Measurements from ENCODE around the gene SEZ6L2.
"Not testable (repeated sequence)": the region's sequence is repeated elsewhere in the genome, so short reads cannot be mapped to it uniquely, and the experiment has no call there.

The SEZ6L2 gene

GRCh38 chr16:29922986-29923501 lies 23.7 kb upstream of the SEZ6L2 start:
- Histone ChIP-seq H3K9me3 (ENCODE audit: control insufficient read depth, insufficient read depth, low read length) (no peaks in the 10 kb centered on the region), H3K27ac (ENCODE audit: low read depth, low read length) (no peak overlapping the region), H3K36me3 (ENCODE audit: control insufficient read depth, insufficient read depth, low read length) (peaks cover 36% of the 10 kb centered on the region), H3K4me3 (ENCODE audit: low read depth, low read length) (no peak overlapping the region), H3K4me1 (ENCODE audit: control insufficient read depth, insufficient read depth, low read length) (peaks cover 15% of the 10 kb centered on the region), H3K9ac (ENCODE audit: low read depth, low read length) (no peak overlapping the region), H3K27me3 (ENCODE audit: control insufficient read depth, insufficient read depth, low read length) (no peaks in the 10 kb centered on the region)

- peaks cover 38% of the 10 kb centered on the region for H3K36me3 ChIP-seq (ENCODE audit: control insufficient read depth, insufficient read depth, low read length)
- no peak overlapping the region for H3K9ac ChIP-seq (ENCODE audit: low read depth, low read length)
- H3K27ac ChIP-seq (ENCODE audit: low read depth, low read length), result no peak overlapping the region
- H3K27me3 ChIP-seq (ENCODE audit: control insufficient read depth, insufficient read depth, low read length), result no peaks in the 10 kb centered on the region
- H3K4me3 ChIP-seq (ENCODE audit: low read depth, low read length), result no peak overlapping the region
- no peaks in the 10 kb centered on the region for H3K9me3 ChIP-seq (ENCODE audit: control insufficient read depth, insufficient read depth, low read length)
- peaks cover 11% of the 10 kb centered on the region for H3K4me1 ChIP-seq (ENCODE audit: control insufficient read depth, insufficient read depth, low read length)
Observed at GRCh38 chr16:29922326-29922725, 23.0 kb upstream of the SEZ6L2 start.

- Histone ChIP-seq H3K4me3 (ENCODE audit: low read depth, low read length) (no peak overlapping the region), H3K27me3 (ENCODE audit: control insufficient read depth, insufficient read depth, low read length) (no peaks in the 10 kb centered on the region), H3K4me1 (ENCODE audit: control insufficient read depth, insufficient read depth, low read length) (peaks cover 3% of the 10 kb centered on the region; the same call in 1 of the 2 replicates), H3K36me3 (ENCODE audit: control insufficient read depth, insufficient read depth, low read length) (peaks cover 38% of the 10 kb centered on the region), H3K9me3 (ENCODE audit: control insufficient read depth, insufficient read depth, low read length) (no peaks in the 10 kb centered on the region), H3K9ac (ENCODE audit: low read depth, low read length) (no peak overlapping the region), H3K27ac (ENCODE audit: low read depth, low read length) (no peak overlapping the region)
Observed at GRCh38 chr16:29921034-29921385, 21.7 kb upstream of the SEZ6L2 start.

- no peak overlapping the region for H3K4me3 ChIP-seq (ENCODE audit: low read depth, low read length)
- H3K9ac ChIP-seq (ENCODE audit: low read depth, low read length), result no peak overlapping the region
- H3K4me1 ChIP-seq (ENCODE audit: control insufficient read depth, insufficient read depth, low read length), result peaks cover 3% of the 10 kb centered on the region; the same call in 1 of the 2 replicates
- H3K9me3 ChIP-seq (ENCODE audit: control insufficient read depth, insufficient read depth, low read length), result no peaks in the 10 kb centered on the region
- H3K27ac ChIP-seq (ENCODE audit: low read depth, low read length), result no peak overlapping the region
- H3K27me3 ChIP-seq (ENCODE audit: control insufficient read depth, insufficient read depth, low read length), result no peaks in the 10 kb centered on the region
- peaks cover 38% of the 10 kb centered on the region for H3K36me3 ChIP-seq (ENCODE audit: control insufficient read depth, insufficient read depth, low read length)
Observed at GRCh38 chr16:29920288-29921033, 21.1 kb upstream of the SEZ6L2 start.

- no peak overlapping the region for H3K9ac ChIP-seq (ENCODE audit: low read depth, low read length)
- no peaks in the 10 kb centered on the region for H3K27me3 ChIP-seq (ENCODE audit: control insufficient read depth, insufficient read depth, low read length)
- H3K36me3 ChIP-seq (ENCODE audit: control insufficient read depth, insufficient read depth, low read length), result peaks cover 26% of the 10 kb centered on the region
- H3K27ac ChIP-seq (ENCODE audit: low read depth, low read length), result no peak overlapping the region
- no peaks in the 10 kb centered on the region for H3K9me3 ChIP-seq (ENCODE audit: control insufficient read depth, insufficient read depth, low read length)
- no peaks in the 10 kb centered on the region for H3K4me1 ChIP-seq (ENCODE audit: control insufficient read depth, insufficient read depth, low read length)
- H3K4me3 ChIP-seq (ENCODE audit: low read depth, low read length), result no peak overlapping the region
Observed at GRCh38 chr16:29916979-29917378, 17.6 kb upstream of the SEZ6L2 start.

GRCh38 chr16:29915590-29916247 lies 16.4 kb upstream of the SEZ6L2 start:
- Histone ChIP-seq H3K27ac (ENCODE audit: low read depth, low read length) (no peak overlapping the region), H3K4me3 (ENCODE audit: low read depth, low read length) (no peak overlapping the region), H3K36me3 (ENCODE audit: control insufficient read depth, insufficient read depth, low read length) (peaks cover 16% of the 10 kb centered on the region), H3K9me3 (ENCODE audit: control insufficient read depth, insufficient read depth, low read length) (no peaks in the 10 kb centered on the region), H3K9ac (ENCODE audit: low read depth, low read length) (no peak overlapping the region), H3K27me3 (ENCODE audit: control insufficient read depth, insufficient read depth, low read length) (no peaks in the 10 kb centered on the region), H3K4me1 (ENCODE audit: control insufficient read depth, insufficient read depth, low read length) (no peaks in the 10 kb centered on the region)

GRCh38 chr16:29913514-29913913 lies 14.2 kb upstream of the SEZ6L2 start:
- no peak overlapping the region for H3K9ac ChIP-seq (ENCODE audit: low read depth, low read length)
- H3K36me3 ChIP-seq (ENCODE audit: control insufficient read depth, insufficient read depth, low read length), result peaks cover 8% of the 10 kb centered on the region; the same call in 1 of the 2 replicates
- no peaks in the 10 kb centered on the region for H3K27me3 ChIP-seq (ENCODE audit: control insufficient read depth, insufficient read depth, low read length)
- H3K9me3 ChIP-seq (ENCODE audit: control insufficient read depth, insufficient read depth, low read length), result no peaks in the 10 kb centered on the region
- H3K4me1 ChIP-seq (ENCODE audit: control insufficient read depth, insufficient read depth, low read length), result no peaks in the 10 kb centered on the region
- H3K27ac ChIP-seq (ENCODE audit: low read depth, low read length), result no peak overlapping the region
- no peak overlapping the region for H3K4me3 ChIP-seq (ENCODE audit: low read depth, low read length)

GRCh38 chr16:29912087-29912486 lies 12.7 kb upstream of the SEZ6L2 start:
- no peak overlapping the region for H3K27ac ChIP-seq (ENCODE audit: low read depth, low read length)
- no peaks in the 10 kb centered on the region for H3K9me3 ChIP-seq (ENCODE audit: control insufficient read depth, insufficient read depth, low read length)
- no peak overlapping the region for H3K4me3 ChIP-seq (ENCODE audit: low read depth, low read length)
- H3K27me3 ChIP-seq (ENCODE audit: control insufficient read depth, insufficient read depth, low read length), result no peaks in the 10 kb centered on the region
- no peak overlapping the region for H3K9ac ChIP-seq (ENCODE audit: low read depth, low read length)
- peaks cover 4% of the 10 kb centered on the region; the same call in 1 of the 2 replicates for H3K36me3 ChIP-seq (ENCODE audit: control insufficient read depth, insufficient read depth, low read length)
- H3K4me1 ChIP-seq (ENCODE audit: control insufficient read depth, insufficient read depth, low read length), result no peaks in the 10 kb centered on the region

- Histone ChIP-seq H3K9ac (ENCODE audit: low read depth, low read length) (no peak overlapping the region), H3K27ac (ENCODE audit: low read depth, low read length) (no peak overlapping the region), H3K36me3 (ENCODE audit: control insufficient read depth, insufficient read depth, low read length) (peaks cover 4% of the 10 kb centered on the region), H3K4me3 (ENCODE audit: low read depth, low read length) (no peak overlapping the region), H3K27me3 (ENCODE audit: control insufficient read depth, insufficient read depth, low read length) (no peaks in the 10 kb centered on the region), H3K9me3 (ENCODE audit: control insufficient read depth, insufficient read depth, low read length) (no peaks in the 10 kb centered on the region), H3K4me1 (ENCODE audit: control insufficient read depth, insufficient read depth, low read length) (no peaks in the 10 kb centered on the region)
Observed at GRCh38 chr16:29911676-29912010, 12.3 kb upstream of the SEZ6L2 start.

- Histone ChIP-seq H3K4me1 (ENCODE audit: control insufficient read depth, insufficient read depth, low read length) (no peaks in the 10 kb centered on the region), H3K9me3 (ENCODE audit: control insufficient read depth, insufficient read depth, low read length) (no peaks in the 10 kb centered on the region), H3K27ac (ENCODE audit: low read depth, low read length) (no peak overlapping the region), H3K36me3 (ENCODE audit: control insufficient read depth, insufficient read depth, low read length) (peaks cover 9% of the 10 kb centered on the region), H3K27me3 (ENCODE audit: control insufficient read depth, insufficient read depth, low read length) (no peaks in the 10 kb centered on the region), H3K9ac (ENCODE audit: low read depth, low read length) (no peak overlapping the region), H3K4me3 (ENCODE audit: low read depth, low read length) (no peak overlapping the region)
Observed at GRCh38 chr16:29910819-29911675, 11.7 kb upstream of the SEZ6L2 start.

GRCh38 chr16:29909851-29910250 lies 10.5 kb upstream of the SEZ6L2 start:
- H3K27ac ChIP-seq (ENCODE audit: low read depth, low read length); H3K27me3 ChIP-seq (ENCODE audit: control insufficient read depth, insufficient read depth, low read length); H3K9me3 ChIP-seq (ENCODE audit: control insufficient read depth, insufficient read depth, low read length); H3K9ac ChIP-seq (ENCODE audit: low read depth, low read length); H3K4me3 ChIP-seq (ENCODE audit: low read depth, low read length); H3K4me1 ChIP-seq (ENCODE audit: control insufficient read depth, insufficient read depth, low read length): not testable (repeated sequence)
- peaks cover 12% of the 10 kb centered on the region for H3K36me3 ChIP-seq (ENCODE audit: control insufficient read depth, insufficient read depth, low read length)

Data from HUES48 (cell line).